H1 (cell line): Measurements from ENCODE around the gene SUPT4H1. TPM values are rescaled to one million over a fixed set of nuclear protein-coding genes. Genes with fewer than 3 reads are reported as not detected.

Experiments
- CTCF ChIA-PET: fragments of 300-600 bp; sonication (Branson Sonifier 250); formaldehyde crosslinking; loops from one replicate; lab custom pipeline; 2021; ENCODE audit not compliant: partially characterized antibody; lab: Charles Lee
- POLR2A ChIA-PET: fragments of 300-600 bp; sonication (Branson Sonifier 250); formaldehyde crosslinking; loops from one replicate; lab custom pipeline; 2021; ENCODE audit warnings: inconsistent platforms; ENCODE audit not compliant: partially characterized antibody; lab: Charles Lee
- DNase-seq, 2 experiments: peaks; one replicate each; pipeline versions ENCODE4 v3.0.0 to v3.0.0-alpha.2; 2010 to 2022; ENCODE audit warnings: low spot score in 2 of 2, low read depth in 1 of 2, mixed read lengths in 1 of 2
- FAIRE-seq: peaks from 2 replicates; lab custom pipeline; 2011; peaks lifted over from hg19 to GRCh38; lab: Jason Lieb, UNC
- H2AFZ ChIP-seq: 2 replicates; pipeline ENCODE4 v1.8.1; 2012; ENCODE audit warnings: low read length, inconsistent platforms
- H2AK5ac ChIP-seq: 2 replicates; pipeline ENCODE4 v1.6.1; 2013; ENCODE audit warnings: low read depth, low read length
- H2BK120ac ChIP-seq: replicated peaks from 2 replicates; pipeline ENCODE3; 2013; ENCODE audit warnings: low read depth, low read length, inconsistent platforms
- H2BK12ac ChIP-seq: 2 replicates; pipeline ENCODE4 v1.6.1; 2013; ENCODE audit warnings: low read depth, low read length
- H2BK15ac ChIP-seq: 2 replicates; pipeline ENCODE4 v1.6.1; 2013; ENCODE audit warnings: low read length
- H2BK20ac ChIP-seq: 2 replicates; pipeline ENCODE4 v1.6.1; 2013; ENCODE audit warnings: low read length
- H2BK5ac ChIP-seq: 2 replicates; pipeline ENCODE4 v1.6.1; 2013; ENCODE audit warnings: low read depth, low read length
- H3K14ac ChIP-seq: 2 replicates; pipeline ENCODE4 v1.6.1; 2013; ENCODE audit warnings: inconsistent platforms; ENCODE audit not compliant: insufficient read length
- H3K18ac ChIP-seq: 2 replicates; pipeline ENCODE4 v1.6.1; 2013; ENCODE audit warnings: low read length; ENCODE audit errors: extremely low read depth
- H3K23ac ChIP-seq: 2 replicates; pipeline ENCODE4 v1.6.1; 2013; ENCODE audit warnings: inconsistent platforms; ENCODE audit not compliant: insufficient read length
- H3K23me2 ChIP-seq: 2 replicates; pipeline ENCODE4 v1.6.1; 2013; ENCODE audit warnings: low read depth, low read length
- H3K27ac ChIP-seq: 2 replicates; pipeline ENCODE4 v1.6.1; 2011; ENCODE audit warnings: low read depth, low read length, inconsistent platforms
- H3K27me3 ChIP-seq, 4 experiments: replicated peaks in 1 of 4; 1 replicate in 1 of 4; 2 replicates in 3 of 4; pipeline versions ENCODE4 v1.6.1 to v1.8.1; 2011 to 2013; ENCODE audit warnings: low read length in 3 of 4, mild to moderate bottlenecking in 3 of 4, inconsistent platforms in 2 of 4, mixed read lengths in 2 of 4, moderate library complexity in 1 of 4; ENCODE audit not compliant: control insufficient read depth in 3 of 4, insufficient read depth in 3 of 4; ENCODE audit errors: extremely low read depth in 1 of 4
- H3K36me3 ChIP-seq, 4 experiments: 2 replicates each; pipeline versions ENCODE4 v1.6.1 to v1.8.1; 2011 to 2013; ENCODE audit warnings: mild to moderate bottlenecking in 4 of 4, low read length in 3 of 4, moderate library complexity in 2 of 4, control low read depth in 1 of 4, inconsistent platforms in 1 of 4; ENCODE audit not compliant: insufficient read depth in 4 of 4, control insufficient read depth in 2 of 4
- H3K4ac ChIP-seq: replicated peaks from 2 replicates; pipeline ENCODE3; 2013; ENCODE audit warnings: low read length, low read depth, mixed read lengths, inconsistent platforms; ENCODE audit not compliant: insufficient read length
- H3K4me1 ChIP-seq, 4 experiments: replicated peaks in 1 of 4; 1 replicate in 1 of 4; 2 replicates in 3 of 4; pipeline versions ENCODE4 v1.6.1 to v1.8.1; 2011 to 2013; ENCODE audit warnings: low read length in 3 of 4, inconsistent platforms in 2 of 4, mixed read lengths in 1 of 4; ENCODE audit not compliant: insufficient read depth in 4 of 4, control insufficient read depth in 3 of 4
- H3K4me2 ChIP-seq, 2 experiments: 2 replicates each; pipeline versions ENCODE4 v1.6.1 to v1.8.1; 2011 to 2013; ENCODE audit warnings: low read depth in 2 of 2, low read length in 2 of 2, control low read depth in 1 of 2, inconsistent platforms in 1 of 2, mild to moderate bottlenecking in 1 of 2; ENCODE audit not compliant: insufficient read depth in 1 of 2
- H3K4me3 ChIP-seq, 4 experiments: fragments of 200-600, 300-600 bp in 1 of 4; sonication (generic), shearing (Covaris generic), sonication (Bioruptor Twin) in 1 of 4; 2 replicates each; pipeline versions ENCODE4 v1.5.1 to v1.8.1; 2011 to 2016; ENCODE audit warnings: low read length in 4 of 4, low read depth in 3 of 4, control low read depth in 2 of 4, inconsistent platforms in 2 of 4, mild to moderate bottlenecking in 2 of 4, mixed read lengths in 1 of 4, moderate library complexity in 1 of 4; ENCODE audit not compliant: insufficient read depth in 2 of 4; ENCODE audit errors: extremely low read depth in 1 of 4
- H3K56ac ChIP-seq: replicated peaks from 2 replicates; pipeline ENCODE3; 2013; ENCODE audit warnings: low read depth, mild to moderate bottlenecking, mixed read lengths, low read length, inconsistent platforms; ENCODE audit not compliant: insufficient read length
- H3K79me1 ChIP-seq: 2 replicates; pipeline ENCODE4 v1.6.1; 2013; ENCODE audit warnings: low read depth, low read length, control low read depth
- H3K79me2 ChIP-seq, 2 experiments: 2 replicates each; pipeline versions ENCODE4 v1.6.1 to v1.8.1; 2012 to 2013; ENCODE audit warnings: low read length in 2 of 2, mild to moderate bottlenecking in 2 of 2, inconsistent platforms in 1 of 2; ENCODE audit not compliant: insufficient read depth in 2 of 2, control insufficient read depth in 1 of 2
- H3K9ac ChIP-seq, 4 experiments: replicated peaks in 1 of 4; 1 replicate in 1 of 4; 2 replicates in 3 of 4; pipeline versions ENCODE4 v1.6.1 to v1.8.1; 2011 to 2013; ENCODE audit warnings: low read depth in 3 of 4, low read length in 3 of 4, control low read depth in 2 of 4, mild to moderate bottlenecking in 2 of 4, moderate library complexity in 2 of 4, inconsistent platforms in 1 of 4; ENCODE audit errors: extremely low read depth in 1 of 4
- H3K9me3 ChIP-seq, 2 experiments: 2 replicates each; pipeline versions ENCODE4 v1.6.1 to v1.8.1; 2012 to 2013; ENCODE audit warnings: mild to moderate bottlenecking in 2 of 2, moderate library complexity in 2 of 2, control low read depth in 1 of 2, inconsistent platforms in 1 of 2, low read depth in 1 of 2, low read length in 1 of 2, mixed read lengths in 1 of 2; ENCODE audit not compliant: insufficient read depth in 2 of 2
- H4K20me1 ChIP-seq, 2 experiments: replicated peaks in 1 of 2; 2 replicates each; pipeline versions ENCODE3 to v1.8.1; 2011 to 2013; ENCODE audit warnings: inconsistent platforms in 2 of 2, low read length in 2 of 2, mild to moderate bottlenecking in 1 of 2; ENCODE audit not compliant: insufficient read depth in 2 of 2, control insufficient read depth in 1 of 2
- H4K5ac ChIP-seq: 2 replicates; pipeline ENCODE4 v1.6.1; 2013; ENCODE audit warnings: low read length, low read depth, mixed read lengths, inconsistent platforms; ENCODE audit not compliant: insufficient read length
- H4K8ac ChIP-seq: 2 replicates; pipeline ENCODE4 v1.8.0; 2013; ENCODE audit warnings: mild to moderate bottlenecking, moderate library complexity, low read length, inconsistent platforms; ENCODE audit not compliant: insufficient read depth; ENCODE audit errors: extremely low read depth
- H4K91ac ChIP-seq: replicated peaks from 2 replicates; pipeline ENCODE3; 2013; ENCODE audit warnings: low read length, mixed read lengths, inconsistent platforms; ENCODE audit not compliant: insufficient read length
- ATF3 ChIP-seq: IDR thresholded peaks from 2 replicates; pipeline ENCODE4 v1.6.1; 2011; ENCODE audit warnings: low read depth, mild to moderate bottlenecking, low read length; ENCODE audit not compliant: insufficient read depth
- NANOG ChIP-seq: IDR thresholded peaks from 2 replicates; pipeline ENCODE4 v1.6.1; 2011; ENCODE audit warnings: low read length, low read depth, mild to moderate bottlenecking, inconsistent platforms; ENCODE audit not compliant: insufficient read depth, poor library complexity, severe bottlenecking
- POLR2A ChIP-seq, 2 experiments: IDR thresholded peaks; 1 replicate in 1 of 2; 2 replicates in 1 of 2; pipeline ENCODE4 v1.6.1; 2011; ENCODE audit warnings: low read depth in 2 of 2, low read length in 2 of 2, mild to moderate bottlenecking in 2 of 2; ENCODE audit errors: control extremely low read depth in 1 of 2
- TAF7 ChIP-seq: optimal IDR thresholded peaks from 2 replicates; pipeline ENCODE3; 2011; ENCODE audit warnings: low read depth, mild to moderate bottlenecking, inconsistent platforms, low read length, moderate library complexity, borderline replicate concordance
- WGBS, 2 experiments: shearing (Covaris generic) in 1 of 2; methylation state at CpG; one replicate each; pipeline versions ENCODE4 v1.1.6 to v1.1.7; 2013 to 2015; ENCODE audit warnings: low lambda C conversion rate in 2 of 2, mixed read lengths in 2 of 2, inconsistent platforms in 1 of 2, low coverage in 1 of 2, missing lambda C conversion rate in 1 of 2; ENCODE audit not compliant: insufficient replicate concordance in 2 of 2, insufficient coverage in 1 of 2, insufficient read length in 1 of 2; ENCODE audit errors: extremely low coverage in 1 of 2, missing lambda C conversion rate in 1 of 2; 5-methylcytosine and 5-hydroxymethylcytosine counted together
- polyA plus RNA-seq, 7 experiments: library from polyadenylated mRNA; depleted of rRNA in 3 of 7; stranded (reverse) in 5 of 7; unstranded in 2 of 7; fragments of >200 nt in 5 of 7; fragments of 200-250 nt in 2 of 7; gene quantifications; 1 replicate in 5 of 7; 2 replicates in 1 of 7; 4 replicates in 1 of 7; pipeline versions ENCODE4 v1.2.1 to v1.2.3, GENCODE V29; 2011 to 2013; ENCODE audit warnings: missing spikeins in 2 of 7, mixed read lengths in 2 of 7
- total RNA-seq: library from RNA; stranded (reverse); fragmentation: NEBNext Ultra II Directional; extraction: Animal tissue kit (Norgen Biotek cat#: 25700); gene quantifications from 2 replicates; pipeline ENCODE4 v1.2.1, GENCODE V29; 2021

SUPT4H1 gene
- total and polyA plus RNA-seq, 2 of the 8 experiments (the other 6 are each of a cell fraction or from before 2014, with no cell fraction given) = 112 to 143 TPM

GRCh38 chr17:58316260-58316960 lies 35.6 kb downstream of the SUPT4H1 start:
- Histone ChIP-seq H3K27ac (no peak overlapping the region), H3K9me3 (no peaks in the 10 kb centered on the region), H3K27me3 (no peaks in the 10 kb centered on the region; a peak in 2 of 7 replicates), H3K4ac (no peak overlapping the region), H2BK120ac (no peak overlapping the region), H4K91ac (peak overlapping the region; percentile 6), H2AFZ (no peak overlapping the region), H3K4me3 (no peak overlapping the region), H2BK15ac (no peak overlapping the region), H2AK5ac (no peak overlapping the region), H3K23me2 (no peaks in the 10 kb centered on the region; the same call in 1 of the 2 replicates), H3K18ac (no peak overlapping the region), H3K79me1 (no peaks in the 10 kb centered on the region), H4K5ac (no peak overlapping the region), H3K23ac (no peak overlapping the region), H3K79me2 (no peaks in the 10 kb centered on the region), H3K56ac (no peak overlapping the region), H3K4me2 (no peak overlapping the region), H2BK5ac (no peak overlapping the region), H2BK20ac (no peak overlapping the region), H4K20me1 (no peaks in the 10 kb centered on the region), H3K14ac (no peak overlapping the region), H3K36me3 (no peaks in the 10 kb centered on the region), H3K9ac (no peak overlapping the region), H2BK12ac (no peak overlapping the region), H4K8ac (no peak overlapping the region), H3K4me1 (no peaks in the 10 kb centered on the region)
- FAIRE-seq (no peak), DNase-seq (peak in 1 of 2 experiments; percentile 37)
- no peak for TF ChIP-seq TAF7
- TF ChIP-seq POLR2A (IDR thresholded peaks at IDR 0.05; ENCODE audit: control extremely low read depth in 1 of 2, low read depth in 2 of 2, low read length in 2 of 2) = no peak
- no peak for TF ChIP-seq ATF3
- TF ChIP-seq NANOG = no peak
- POLR2A ChIA-PET = interaction anchor here (0.8 to 2.9 kb wide), 8 partner anchors 8 to 131 kb away, joined by 3 to 11 read pairs (median 6); partner anchors contain the start of gene SUPT4H1
- CTCF ChIA-PET = interaction anchor here (0.6 to 21.9 kb wide), 28 partner anchors 10 to 140 kb away, joined by 3 to 384 read pairs (median 6); partner anchors contain the start of genes RNF43, SUPT4H1 and TSPOAP1
- 81% methylated on average over 8 of the region's 8 CpGs; no CpG with 5 or more reads in 1 of the 2 experiments for WGBS, 2 experiments
